Activated CD4-positive, alpha-beta memory T cell treated with anti-CD3 and anti-CD28 coated beads, Interleukin-2, amount 10 ng/mL, durations not matched to agents 7 days and 5 days (primary cell): Measurements from ENCODE around the gene INTS6. TPM values are rescaled to one million over a fixed set of nuclear protein-coding genes. Genes with fewer than 3 reads are reported as not detected.

Experiments used
- CTCF ChIA-PET: fragments of 350-600 bp; sonication (Branson Sonifier 250); formaldehyde crosslinking; loops from one replicate; lab custom pipeline; 2021; ENCODE audit warnings: antibody characterized with exemption, inconsistent platforms; lab: Charles Lee
- POLR2A ChIA-PET: fragments of 350-600 bp; sonication (Branson Sonifier 250); formaldehyde crosslinking; loops from one replicate; lab custom pipeline; 2021; ENCODE audit warnings: antibody characterized with exemption; lab: Charles Lee
- DNase-seq: peaks from one replicate; pipeline ENCODE4 v3.0.0-alpha.2; 2020
- H3K27ac Mint-ChIP-seq: one replicate; pipeline ENCODE4 v1.8.0; 2021; ENCODE audit warnings: mild to moderate bottlenecking, mixed read lengths
- H3K27me3 Mint-ChIP-seq: one replicate; pipeline ENCODE4 v1.8.0; 2021; ENCODE audit warnings: mixed read lengths
- H3K36me3 Mint-ChIP-seq: one replicate; pipeline ENCODE4 v1.8.0; 2021; ENCODE audit warnings: low read depth, mixed read lengths
- H3K4me1 Mint-ChIP-seq: one replicate; pipeline ENCODE4 v1.8.0; 2021; ENCODE audit warnings: mixed read lengths
- H3K4me3 Mint-ChIP-seq: one replicate; pipeline ENCODE4 v1.8.0; 2021; ENCODE audit warnings: mild to moderate bottlenecking, mixed read lengths
- H3K9me3 Mint-ChIP-seq: one replicate; pipeline ENCODE4 v1.8.0; 2021; ENCODE audit warnings: mixed read lengths
- total RNA-seq, 2 experiments: library from RNA; stranded (reverse); gene quantifications; one replicate each; pipeline ENCODE4 v1.2.3, GENCODE V29; 2021

INTS6 gene
- total RNA-seq, 2 experiments from 2014 or later: 45.5 to 48.9 TPM

DNA sequence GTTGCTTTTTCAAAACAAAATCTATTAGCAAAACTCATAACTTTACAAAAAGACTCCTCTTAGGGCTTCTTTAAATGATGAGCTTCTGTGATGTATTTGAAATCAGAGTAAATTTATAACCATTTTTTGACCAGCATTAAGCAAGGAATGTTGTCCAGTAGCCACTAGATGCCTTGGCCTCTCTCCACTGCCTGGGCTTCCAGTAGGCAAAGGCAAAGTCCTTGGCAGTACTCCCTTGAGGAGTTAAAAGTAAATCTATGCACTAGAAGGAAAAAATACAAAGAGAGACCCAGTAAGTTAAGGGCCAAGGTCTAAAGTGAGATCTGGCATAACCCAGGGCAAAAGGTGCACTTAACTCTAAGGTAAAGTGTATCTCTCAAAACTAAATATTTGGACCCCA, 103.8 kb downstream of the INTS6 start:
- no peak for DNase-seq
- Mint-ChIP-seq H3K27ac (no peak overlapping the region), H3K4me3 (no peak overlapping the region), H3K9me3 (no peaks in the 10 kb centered on the region), H3K4me1 (no peaks in the 10 kb centered on the region), H3K27me3 (no peaks in the 10 kb centered on the region), H3K36me3 (no peaks in the 10 kb centered on the region)
- ChIA-PET CTCF (interaction anchor here (1.6 kb wide), 1 partner anchor 449 kb away, joined by 4 read pairs; no protein-coding TSS in a partner anchor), POLR2A (no interaction called here)

DNA sequence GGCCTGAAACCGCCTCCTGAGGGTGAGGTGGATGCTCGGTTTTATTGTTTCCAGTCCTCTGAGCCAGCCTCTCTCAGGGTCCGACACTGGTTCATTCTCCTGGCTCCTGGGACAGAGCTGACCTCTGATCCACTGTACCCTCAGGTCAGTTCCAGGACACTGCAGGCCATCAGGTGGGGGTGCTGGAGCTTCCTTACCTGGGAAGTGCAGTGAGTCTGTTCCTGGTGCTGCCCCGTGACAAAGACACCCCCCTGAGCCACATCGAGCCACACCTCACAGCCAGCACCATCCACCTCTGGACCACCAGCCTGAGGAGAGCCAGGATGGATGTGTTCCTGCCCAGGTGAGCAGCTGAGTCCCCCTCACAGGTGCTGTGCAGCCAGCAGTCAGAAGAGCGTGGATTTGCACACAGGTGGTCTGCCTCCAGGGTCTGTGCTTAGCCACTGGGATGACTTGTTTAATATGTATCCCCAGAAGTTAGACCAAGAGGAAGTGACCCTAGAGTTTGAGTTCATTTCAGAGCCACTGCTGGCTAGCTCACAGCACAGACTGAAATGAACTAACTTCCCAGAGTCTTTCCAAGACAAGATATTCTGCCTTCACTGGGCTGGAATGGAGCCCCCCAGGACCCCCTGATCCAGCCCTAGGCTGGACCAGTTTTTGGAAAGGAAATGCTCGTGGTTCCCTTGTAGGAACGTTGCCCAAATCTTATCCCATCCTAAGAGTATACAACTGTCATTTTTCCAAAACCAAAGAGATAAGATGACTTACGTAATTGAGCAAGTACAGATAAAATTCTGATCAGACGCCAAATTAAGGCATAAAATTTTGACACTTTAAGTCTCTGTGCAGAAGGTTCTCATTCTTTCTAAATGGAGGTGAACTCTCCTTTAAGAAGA, 104.5 kb downstream of the INTS6 start:
- no peak overlapping the region for H3K27ac Mint-ChIP-seq
- no peak for DNase-seq
- no peaks in the 10 kb centered on the region for H3K4me1 Mint-ChIP-seq
- H3K9me3 Mint-ChIP-seq: no peaks in the 10 kb centered on the region
- no peaks in the 10 kb centered on the region for H3K36me3 Mint-ChIP-seq
- ChIA-PET CTCF (interaction anchor here (1.6 kb wide), 1 partner anchor 449 kb away, joined by 4 read pairs; no protein-coding TSS in a partner anchor), POLR2A (no interaction called here)
- H3K4me3 Mint-ChIP-seq: no peak overlapping the region
- no peaks in the 10 kb centered on the region for H3K27me3 Mint-ChIP-seq

DNA sequence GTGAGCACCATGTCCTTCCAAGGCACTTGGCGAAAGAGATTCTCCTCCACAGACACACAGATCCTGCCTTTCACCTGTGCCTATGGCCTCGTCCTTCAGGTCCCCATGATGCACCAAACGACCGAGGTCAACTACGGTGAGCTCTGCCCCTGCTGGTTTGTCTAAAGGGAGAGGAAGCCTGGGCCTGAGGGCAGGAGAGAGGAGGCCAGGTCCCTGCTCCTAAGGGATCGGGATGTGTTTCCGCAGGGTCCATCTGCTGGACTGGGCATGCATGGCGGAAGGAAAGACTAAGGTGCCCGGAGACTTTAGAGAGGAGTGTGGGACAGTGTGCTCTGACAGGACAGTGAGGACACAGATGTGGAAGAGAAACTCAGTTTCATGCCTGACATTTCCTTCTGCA, 105.7 kb downstream of the INTS6 start:
- Mint-ChIP-seq H3K4me3 (no peak overlapping the region), H3K4me1 (no peaks in the 10 kb centered on the region), H3K36me3 (no peaks in the 10 kb centered on the region), H3K9me3 (no peaks in the 10 kb centered on the region), H3K27me3 (no peaks in the 10 kb centered on the region), H3K27ac (no peak overlapping the region)
- no peak for DNase-seq
- POLR2A ChIA-PET: no interaction called here
- CTCF ChIA-PET: no interaction called here

DNA sequence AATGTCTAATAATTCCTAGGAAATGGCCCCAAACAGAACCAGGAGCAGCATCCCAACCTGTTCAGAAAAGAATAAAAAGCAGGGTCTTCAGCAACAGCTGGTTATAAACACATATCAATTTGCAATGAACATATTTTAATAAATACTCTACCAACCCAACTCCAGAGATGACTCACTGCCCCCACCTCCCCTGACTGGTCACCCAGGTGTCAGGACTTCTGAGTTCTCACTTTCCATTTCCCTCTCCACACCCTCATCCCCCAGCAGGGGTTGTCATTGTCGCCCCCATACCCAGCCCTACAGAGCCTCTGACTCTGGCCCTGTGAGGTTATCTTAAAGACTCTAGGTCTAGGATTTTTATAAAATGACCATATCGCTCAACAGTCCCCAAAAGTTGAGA, 106.4 kb downstream of the INTS6 start:
- Mint-ChIP-seq H3K9me3 (no peaks in the 10 kb centered on the region), H3K4me1 (peaks cover 2% of the 10 kb centered on the region), H3K36me3 (no peaks in the 10 kb centered on the region), H3K27ac (no peak overlapping the region), H3K4me3 (no peak overlapping the region), H3K27me3 (no peaks in the 10 kb centered on the region)
- no peak for DNase-seq
- ChIA-PET CTCF (interaction anchor here (0.7 kb wide), 1 partner anchor 452 kb away, joined by 3 read pairs; no protein-coding TSS in a partner anchor), POLR2A (no interaction called here)

DNA sequence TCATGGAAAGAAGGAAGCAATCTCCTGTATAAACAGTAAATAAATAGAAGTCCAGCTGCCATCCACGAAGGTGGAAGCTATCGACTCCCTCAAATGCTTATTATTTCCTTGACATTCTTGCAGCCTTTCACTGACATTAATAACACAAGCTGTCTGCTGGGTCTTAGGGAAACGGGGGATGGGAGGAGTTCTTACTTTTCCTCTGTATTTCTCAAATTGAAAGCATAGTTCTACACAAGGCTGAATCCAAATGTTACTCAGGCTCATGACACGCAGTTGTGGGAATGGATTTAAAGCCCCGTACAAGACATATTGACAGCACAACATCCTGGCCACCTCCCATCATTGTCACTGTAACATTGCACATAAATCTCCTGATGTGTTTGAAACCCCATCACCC, 109.4 kb downstream of the INTS6 start:
- peaks cover 4% of the 10 kb centered on the region for H3K4me1 Mint-ChIP-seq
- DNase-seq: no peak
- ChIA-PET POLR2A (no interaction called here), CTCF (interaction anchor here (0.6 kb wide), 1 partner anchor 55 kb away, joined by 3 read pairs; no protein-coding TSS in a partner anchor)
- no peaks in the 10 kb centered on the region for H3K9me3 Mint-ChIP-seq
- H3K27me3 Mint-ChIP-seq: no peaks in the 10 kb centered on the region
- H3K27ac Mint-ChIP-seq: no peak overlapping the region
- no peak overlapping the region for H3K4me3 Mint-ChIP-seq
- no peaks in the 10 kb centered on the region for H3K36me3 Mint-ChIP-seq

DNA sequence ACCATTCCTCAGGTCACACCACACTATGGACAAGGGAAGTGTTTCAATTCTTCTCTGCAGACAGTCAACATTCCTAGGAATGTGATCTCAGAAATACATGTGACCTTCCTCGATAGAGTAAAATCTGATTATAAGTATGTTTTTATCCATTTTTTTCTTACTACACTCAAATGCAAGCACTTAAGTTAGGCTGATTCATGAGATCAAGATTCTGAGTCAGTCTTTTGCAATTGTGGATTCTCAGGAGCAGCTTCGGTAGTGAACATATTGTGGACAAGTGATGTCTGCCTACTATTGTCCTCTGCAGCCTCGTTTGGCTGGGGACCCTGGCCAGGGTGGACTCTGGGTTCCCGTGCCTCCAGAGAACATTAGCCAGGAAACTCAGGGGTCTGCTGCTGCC, 110.1 kb downstream of the INTS6 start:
- DNase-seq: no peak
- no peaks in the 10 kb centered on the region for H3K9me3 Mint-ChIP-seq
- ChIA-PET CTCF (no interaction called here), POLR2A (no interaction called here)
- peaks cover 4% of the 10 kb centered on the region for H3K4me1 Mint-ChIP-seq
- no peaks in the 10 kb centered on the region for H3K27me3 Mint-ChIP-seq
- no peaks in the 10 kb centered on the region for H3K36me3 Mint-ChIP-seq
- no peak overlapping the region for H3K4me3 Mint-ChIP-seq
- no peak overlapping the region for H3K27ac Mint-ChIP-seq

DNA sequence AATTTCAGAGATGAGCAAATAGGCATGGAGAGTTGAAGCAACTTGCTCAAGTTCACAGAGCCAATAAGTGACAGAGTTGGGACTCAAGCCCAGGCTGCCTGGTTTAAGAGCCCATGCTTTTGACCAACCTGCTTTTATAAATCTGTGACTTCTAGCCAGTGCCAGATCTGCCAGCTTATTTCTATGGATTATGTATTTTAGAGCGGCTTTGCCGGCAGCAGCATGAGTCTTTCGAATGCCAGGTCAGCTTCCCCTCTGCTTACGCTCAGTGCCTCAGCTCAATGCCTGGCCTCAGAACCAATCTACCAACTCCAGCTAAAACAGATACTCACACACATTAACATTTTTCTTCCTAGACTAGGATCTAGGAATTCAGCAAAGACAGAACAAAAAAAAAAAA, 111.0 kb downstream of the INTS6 start:
- H3K27me3 Mint-ChIP-seq: no peaks in the 10 kb centered on the region
- peaks cover 4% of the 10 kb centered on the region for H3K4me1 Mint-ChIP-seq
- POLR2A ChIA-PET: no interaction called here
- no peak overlapping the region for H3K4me3 Mint-ChIP-seq
- no peaks in the 10 kb centered on the region for H3K9me3 Mint-ChIP-seq
- no peaks in the 10 kb centered on the region for H3K36me3 Mint-ChIP-seq
- no peak for DNase-seq
- no peak overlapping the region for H3K27ac Mint-ChIP-seq
- CTCF ChIA-PET: no interaction called here

DNA sequence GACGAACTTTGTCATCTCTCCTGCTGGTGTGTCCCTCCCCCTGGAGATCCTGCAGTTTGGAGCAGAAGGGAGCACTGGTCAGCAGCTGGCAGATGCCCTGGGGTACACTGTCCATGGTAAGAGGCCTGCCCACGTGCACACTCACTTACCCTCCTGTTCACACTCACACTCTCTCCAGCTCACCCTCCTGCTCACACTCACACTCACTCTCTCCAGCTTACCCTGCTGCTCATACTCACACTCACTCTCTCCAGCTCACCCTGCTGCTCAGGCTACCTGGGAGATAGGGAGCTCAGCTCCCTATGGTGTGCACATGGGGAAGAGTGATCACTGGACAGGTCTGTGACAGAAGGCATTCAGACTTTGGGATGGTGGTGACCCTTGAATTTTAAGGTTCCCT, 111.6 kb downstream of the INTS6 start:
- peaks cover 4% of the 10 kb centered on the region for H3K4me1 Mint-ChIP-seq
- ChIA-PET CTCF (no interaction called here), POLR2A (no interaction called here)
- H3K27ac Mint-ChIP-seq: no peak overlapping the region
- no peak for DNase-seq
- H3K36me3 Mint-ChIP-seq: no peaks in the 10 kb centered on the region
- no peaks in the 10 kb centered on the region for H3K9me3 Mint-ChIP-seq
- H3K27me3 Mint-ChIP-seq: no peaks in the 10 kb centered on the region
- H3K4me3 Mint-ChIP-seq: no peak overlapping the region

DNA sequence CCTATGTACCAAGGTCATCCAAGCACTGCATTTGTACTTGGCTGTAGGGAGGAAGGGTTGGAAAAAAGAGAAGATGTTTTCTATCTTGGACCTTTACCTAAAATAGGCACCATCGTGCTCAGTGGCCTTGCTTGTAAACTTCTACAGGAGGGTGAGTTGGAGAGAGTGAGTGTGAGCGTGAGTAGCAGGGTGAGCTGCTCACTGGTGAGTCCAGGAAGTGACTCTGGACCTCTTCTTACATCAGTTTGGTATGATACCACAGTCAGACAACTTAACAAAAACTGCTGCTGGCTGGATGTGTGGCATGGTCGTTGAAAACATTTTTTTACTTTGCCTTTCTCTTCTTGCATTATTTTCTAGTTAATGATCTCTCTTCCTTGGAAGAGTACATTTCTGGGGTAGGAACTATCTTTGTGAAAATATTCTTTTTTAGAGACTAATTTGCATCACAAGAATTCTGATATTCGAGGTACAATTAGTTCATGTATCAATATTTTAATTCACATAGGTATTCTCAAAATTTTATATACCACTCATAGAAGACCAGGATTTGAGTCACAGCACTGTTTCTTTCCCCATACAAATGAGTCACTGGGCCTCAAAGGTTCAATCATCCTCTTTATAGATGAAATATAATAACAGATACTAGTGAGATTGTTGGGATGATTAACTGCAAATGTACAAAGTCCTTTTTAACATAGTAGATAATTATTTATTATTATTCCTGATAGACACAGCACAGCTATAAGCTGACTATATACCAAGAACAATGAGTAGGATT, 112.7 kb downstream of the INTS6 start:
- peaks cover 4% of the 10 kb centered on the region for H3K4me1 Mint-ChIP-seq
- POLR2A ChIA-PET: no interaction called here
- H3K36me3 Mint-ChIP-seq: no peaks in the 10 kb centered on the region
- H3K27me3 Mint-ChIP-seq: no peaks in the 10 kb centered on the region
- CTCF ChIA-PET: no interaction called here
- DNase-seq: no peak
- H3K4me3 Mint-ChIP-seq: no peak overlapping the region
- H3K27ac Mint-ChIP-seq: no peak overlapping the region
- no peaks in the 10 kb centered on the region for H3K9me3 Mint-ChIP-seq

DNA sequence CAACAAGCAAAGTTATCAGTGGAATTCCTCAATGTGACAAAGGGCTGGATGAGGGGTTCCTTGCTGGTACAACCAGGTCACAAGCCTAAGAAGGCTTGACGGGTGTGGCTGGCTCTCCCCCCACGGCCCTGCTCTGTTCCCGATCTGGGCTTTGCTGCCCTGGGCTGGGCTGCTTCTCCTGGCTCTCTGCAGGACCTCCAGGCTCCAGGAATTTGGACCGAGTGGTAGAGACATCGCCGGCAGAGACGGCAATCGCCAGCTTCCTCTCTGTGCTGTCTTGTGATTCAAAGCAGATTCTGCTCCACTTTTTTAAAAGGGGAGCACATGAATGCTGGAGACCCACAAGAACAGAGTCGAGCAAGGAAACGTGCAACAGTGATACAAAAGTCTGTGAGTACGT, 113.5 kb downstream of the INTS6 start, which contains the start of gene SERPINE3:
TSS of gene SERPINE3 (plus strand) at position 338 of the 400 bp plus-strand sequence. CDS start 1,401 bp downstream, outside the sequence.
- POLR2A ChIA-PET: no interaction called here
- H3K27ac Mint-ChIP-seq: no peak within 1 kb of the TSS

DNA sequence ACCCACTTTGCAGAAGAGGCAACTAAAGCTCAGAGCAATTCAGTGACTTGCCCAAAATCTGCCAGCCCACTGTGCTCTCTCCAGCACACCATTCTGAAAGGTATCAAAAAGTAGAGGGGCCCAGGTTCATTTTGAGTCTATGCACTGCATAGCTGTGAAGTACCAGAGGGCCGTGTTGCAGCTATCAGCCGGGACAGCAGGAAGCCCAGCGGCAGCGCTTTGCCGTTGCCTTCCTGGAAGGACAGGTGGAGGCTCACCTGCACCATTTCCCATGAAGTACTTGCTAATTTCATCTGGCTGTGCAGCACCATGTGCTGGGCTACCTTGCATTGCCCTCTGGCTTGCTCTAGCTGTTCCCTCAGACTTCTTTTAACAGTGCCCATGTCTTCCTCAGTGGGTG, 116.1 kb downstream of the INTS6 start:
- peaks cover 11% of the 10 kb centered on the region for H3K4me1 Mint-ChIP-seq
- H3K36me3 Mint-ChIP-seq: no peaks in the 10 kb centered on the region
- H3K27ac Mint-ChIP-seq: no peak overlapping the region
- H3K9me3 Mint-ChIP-seq: no peaks in the 10 kb centered on the region
- no peak overlapping the region for H3K4me3 Mint-ChIP-seq
- POLR2A ChIA-PET: no interaction called here
- no peak for DNase-seq
- peaks cover 2% of the 10 kb centered on the region for H3K27me3 Mint-ChIP-seq
- CTCF ChIA-PET: no interaction called here

More for the DNA sequence above, 113.5 kb downstream of the INTS6 start, which contains the start of gene SERPINE3:
- Mint-ChIP-seq H3K4me1 (peaks cover 4% of the 10 kb centered on the region), H3K9me3 (no peaks in the 10 kb centered on the region), H3K27me3 (no peaks in the 10 kb centered on the region), H3K36me3 (no peaks in the 10 kb centered on the region), H3K4me3 (no peak within 1 kb of the TSS)
- no peak for DNase-seq
- CTCF ChIA-PET: no interaction called here

DNA sequence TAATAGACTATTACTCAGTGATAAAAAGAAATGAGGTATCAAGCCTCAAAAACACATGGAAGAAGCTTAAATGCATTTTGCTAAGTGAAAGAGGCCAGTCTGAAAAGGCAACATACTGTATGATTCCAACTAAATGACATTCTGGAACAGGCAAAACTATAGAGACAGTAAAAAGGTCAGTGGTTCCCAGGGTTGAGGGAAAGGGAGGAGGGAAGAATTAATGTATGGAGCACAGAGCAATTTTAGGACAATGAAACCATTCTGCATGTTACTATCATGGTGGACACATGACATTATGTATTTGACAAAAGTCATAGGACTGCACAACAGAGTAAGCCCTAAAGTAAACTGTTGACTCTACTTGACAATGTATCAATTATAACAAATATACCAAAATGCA, 119.0 kb downstream of the INTS6 start:
- Mint-ChIP-seq H3K27ac (no peak overlapping the region), H3K36me3 (no peaks in the 10 kb centered on the region), H3K27me3 (peaks cover 2% of the 10 kb centered on the region), H3K4me3 (no peak overlapping the region), H3K9me3 (no peaks in the 10 kb centered on the region), H3K4me1 (peaks cover 17% of the 10 kb centered on the region)
- POLR2A ChIA-PET: no interaction called here
- CTCF ChIA-PET: no interaction called here
- DNase-seq: no peak

DNA sequence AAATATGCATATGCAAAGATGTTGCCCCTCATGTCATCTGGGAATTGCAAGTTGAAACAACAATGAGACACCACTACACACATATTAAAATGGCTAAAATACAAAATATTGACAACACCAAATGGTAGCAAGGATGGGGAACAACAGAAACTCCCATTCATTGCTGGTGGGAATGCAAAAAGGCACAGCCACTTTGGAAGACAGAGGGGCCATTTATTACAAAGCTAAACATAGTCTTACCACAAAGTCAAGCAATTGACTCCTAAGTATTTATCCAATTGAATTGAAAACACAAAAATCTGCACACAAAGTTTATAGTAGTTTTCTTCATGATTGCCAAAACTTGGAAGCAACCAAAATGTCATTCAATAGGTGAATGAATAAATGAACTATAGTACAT, 119.4 kb downstream of the INTS6 start:
- peaks cover 2% of the 10 kb centered on the region for H3K27me3 Mint-ChIP-seq
- no peak overlapping the region for H3K27ac Mint-ChIP-seq
- no peaks in the 10 kb centered on the region for H3K36me3 Mint-ChIP-seq
- ChIA-PET POLR2A (no interaction called here), CTCF (no interaction called here)
- H3K4me3 Mint-ChIP-seq: no peak overlapping the region
- peaks cover 17% of the 10 kb centered on the region for H3K4me1 Mint-ChIP-seq
- no peaks in the 10 kb centered on the region for H3K9me3 Mint-ChIP-seq
- no peak for DNase-seq
